Peyer's patch (tissue), 4 donors: Measurements from ENCODE around the gene ALS2CL.

Experiments
- POLR2A ChIP-seq, 2 donors: fragments of 450-650 bp; IDR thresholded peaks; one replicate each; pipeline ENCODE4 v1.5.1; 2017; ENCODE audit warnings: antibody characterized with exemption in 2 of 2, mild to moderate bottlenecking in 2 of 2, moderate library complexity in 2 of 2
- TF ChIP-seq, protein P1 (sequence below), 6 experiments: fragments of 450-650 bp in 4 of 6; fragments of 200-600 bp in 2 of 6; sonication (generic) in 1 of 6; IDR thresholded peaks; one replicate each; pipeline ENCODE4 v1.5.1; 2017 to 2019; ENCODE audit warnings: antibody characterized with exemption in 6 of 6, mild to moderate bottlenecking in 3 of 6, moderate library complexity in 1 of 6

DNA sequence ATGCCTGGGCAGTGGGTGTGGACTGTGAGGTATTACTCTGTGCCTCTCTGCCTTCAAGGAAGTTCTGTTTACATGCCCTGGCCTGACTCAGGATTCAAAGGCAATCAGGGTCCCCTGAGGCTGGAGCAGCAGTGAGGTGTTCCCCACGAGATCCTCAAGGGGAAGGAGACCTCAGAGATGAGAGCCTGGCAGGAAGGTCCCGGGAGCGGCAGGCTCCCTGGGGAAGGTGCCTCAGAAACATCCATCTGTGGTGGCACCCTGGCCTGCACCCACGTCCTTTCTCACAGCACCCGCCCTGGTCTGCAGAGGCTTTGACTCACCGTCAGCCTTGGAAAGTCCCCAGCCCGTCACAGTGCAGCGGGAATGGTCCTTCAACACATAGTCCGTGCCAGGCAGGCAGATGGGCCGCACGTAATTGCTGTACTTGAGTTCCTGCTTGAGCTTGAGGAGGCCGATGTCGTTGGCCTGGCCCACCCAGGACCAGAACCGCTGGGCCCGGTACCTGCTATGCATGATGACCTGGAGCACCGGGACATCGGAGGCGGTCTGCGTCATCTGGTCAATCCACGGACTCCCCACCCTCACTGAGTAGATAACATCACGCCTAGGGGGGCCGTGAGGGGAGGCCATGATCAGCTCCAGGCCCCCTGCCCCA, 20.5 kb upstream of the ALS2CL start:
- TF ChIP-seq, protein P1, sequence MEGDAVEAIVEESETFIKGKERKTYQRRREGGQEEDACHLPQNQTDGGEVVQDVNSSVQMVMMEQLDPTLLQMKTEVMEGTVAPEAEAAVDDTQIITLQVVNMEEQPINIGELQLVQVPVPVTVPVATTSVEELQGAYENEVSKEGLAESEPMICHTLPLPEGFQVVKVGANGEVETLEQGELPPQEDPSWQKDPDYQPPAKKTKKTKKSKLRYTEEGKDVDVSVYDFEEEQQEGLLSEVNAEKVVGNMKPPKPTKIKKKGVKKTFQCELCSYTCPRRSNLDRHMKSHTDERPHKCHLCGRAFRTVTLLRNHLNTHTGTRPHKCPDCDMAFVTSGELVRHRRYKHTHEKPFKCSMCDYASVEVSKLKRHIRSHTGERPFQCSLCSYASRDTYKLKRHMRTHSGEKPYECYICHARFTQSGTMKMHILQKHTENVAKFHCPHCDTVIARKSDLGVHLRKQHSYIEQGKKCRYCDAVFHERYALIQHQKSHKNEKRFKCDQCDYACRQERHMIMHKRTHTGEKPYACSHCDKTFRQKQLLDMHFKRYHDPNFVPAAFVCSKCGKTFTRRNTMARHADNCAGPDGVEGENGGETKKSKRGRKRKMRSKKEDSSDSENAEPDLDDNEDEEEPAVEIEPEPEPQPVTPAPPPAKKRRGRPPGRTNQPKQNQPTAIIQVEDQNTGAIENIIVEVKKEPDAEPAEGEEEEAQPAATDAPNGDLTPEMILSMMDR (IDR thresholded peaks at IDR 0.05), result no peak
- no peak for TF ChIP-seq POLR2A (IDR thresholded peaks at IDR 0.05)
